GM23338 (cell line): ENCODE data around the gene SCAF4. TPM values are rescaled to one million over a fixed set of nuclear protein-coding genes. Genes with fewer than 3 reads are reported as not detected.

ENCODE experiments used
- ATAC-seq: fragments of 200-7000 bp; cut with Tn5 transposase; 3 replicates; pipeline ENCODE4 v1.9.1; 2020
- DNase-seq: peaks from one replicate; pipeline ENCODE4 v3.0.0-alpha.2; 2015; ENCODE audit warnings: low spot score
- H2AFZ ChIP-seq: fragments of 200-600 bp; sonication (generic); 2 replicates; pipeline ENCODE4 v1.8.0; 2016; ENCODE audit warnings: antibody characterized with exemption, mild to moderate bottlenecking, moderate library complexity
- H3F3A ChIP-seq: fragments of 200-600 bp; sonication (generic); replicated peaks from 2 replicates; pipeline ENCODE4 v1.8.0; 2017; ENCODE audit warnings: antibody characterized with exemption, mixed run types, low read depth
- H3K27ac ChIP-seq: fragments of 200-600 bp; sonication (generic); 2 replicates; pipeline ENCODE4 v1.6.1; 2016; ENCODE audit warnings: low read depth
- H3K27me3 ChIP-seq: fragments of 200-600 bp; sonication (generic); 2 replicates; pipeline ENCODE4 v1.8.0; 2016; ENCODE audit warnings: mild to moderate bottlenecking, mixed run types, moderate library complexity; ENCODE audit not compliant: insufficient read depth
- H3K36me3 ChIP-seq: fragments of 200-600 bp; sonication (generic); 2 replicates; pipeline ENCODE4 v1.8.0; 2016; ENCODE audit warnings: mild to moderate bottlenecking; ENCODE audit not compliant: insufficient read depth
- H3K4me1 ChIP-seq: fragments of 200-600 bp; sonication (generic); 2 replicates; pipeline ENCODE4 v1.8.0; 2016; ENCODE audit warnings: mild to moderate bottlenecking, moderate library complexity; ENCODE audit not compliant: insufficient read depth
- H3K4me2 ChIP-seq: fragments of 200-600 bp; sonication (generic); 2 replicates; pipeline ENCODE4 v1.7.1; 2017; ENCODE audit warnings: mixed run types
- H3K4me3 ChIP-seq: fragments of 200-600 bp; sonication (generic); 2 replicates; pipeline ENCODE4 v1.6.1; 2016; ENCODE audit warnings: mixed run types
- H3K79me2 ChIP-seq: fragments of 200-600 bp; sonication (generic); replicated peaks from 2 replicates; pipeline ENCODE4 v1.8.0; 2017; ENCODE audit warnings: mild to moderate bottlenecking; ENCODE audit not compliant: insufficient read depth
- H3K9me2 ChIP-seq: fragments of 200-600 bp; sonication (generic); 2 replicates; pipeline ENCODE4 v1.8.0; 2017; ENCODE audit not compliant: insufficient read depth
- H4K20me1 ChIP-seq: fragments of 200-600 bp; sonication (generic); replicated peaks from 2 replicates; pipeline ENCODE4 v1.8.0; 2017; ENCODE audit warnings: mild to moderate bottlenecking; ENCODE audit not compliant: insufficient read depth
- H3K27ac Mint-ChIP-seq: 2 replicates; pipeline ENCODE4 v1.8.0; 2020; ENCODE audit warnings: inconsistent platforms, mild to moderate bottlenecking, moderate library complexity, mixed read lengths
- H3K27me3 Mint-ChIP-seq: 3 replicates; pipeline ENCODE4 v1.8.0; 2022; ENCODE audit warnings: low read depth, mild to moderate bottlenecking, moderate library complexity, mixed read lengths, inconsistent platforms; ENCODE audit not compliant: insufficient read depth, poor library complexity
- H3K36me3 Mint-ChIP-seq: 3 replicates; pipeline ENCODE4 v1.8.0; 2021; ENCODE audit warnings: low read depth, mild to moderate bottlenecking, inconsistent platforms, moderate library complexity, mixed read lengths
- H3K4me1 Mint-ChIP-seq: 3 replicates; pipeline ENCODE4 v1.8.0; 2020; ENCODE audit warnings: mild to moderate bottlenecking, inconsistent platforms, mixed read lengths
- H3K4me3 Mint-ChIP-seq: 3 replicates; pipeline ENCODE4 v1.8.0; 2021; ENCODE audit warnings: moderate library complexity, mild to moderate bottlenecking, inconsistent platforms, mixed read lengths
- H3K9me3 Mint-ChIP-seq: 3 replicates; pipeline ENCODE4 v1.8.0; 2020; ENCODE audit warnings: moderate library complexity, mild to moderate bottlenecking, inconsistent platforms, mixed read lengths
- CREB1 ChIP-seq: fragments of 250-450 bp; sonication (Bioruptor Pico); IDR thresholded peaks from 2 replicates; pipeline ENCODE4 v1.5.0; 2020; ENCODE audit warnings: low read depth, mild to moderate bottlenecking, moderate library complexity
- CTCF ChIP-seq, 2 experiments: fragments of 200-600 bp in 1 of 2; sonication (generic) in 1 of 2; conservative IDR thresholded peaks; 2 replicates each; pipeline versions ENCODE4 v1.5.1 to v1.6.1; 2016 to 2017; ENCODE audit warnings: antibody characterized with exemption in 2 of 2, low read depth in 2 of 2, mild to moderate bottlenecking in 2 of 2, moderate library complexity in 1 of 2
- ETS1 ChIP-seq: IDR thresholded peaks from 2 replicates; pipeline ENCODE4 v1.6.1; 2016; ENCODE audit warnings: antibody characterized with exemption
- EZH2 ChIP-seq: fragments of 200-600 bp; sonication (generic); IDR thresholded peaks from one replicate; pipeline ENCODE4 v1.8.0; 2017; ENCODE audit warnings: antibody characterized with exemption, mild to moderate bottlenecking, low read depth; ENCODE audit not compliant: unreplicated experiment
- EZH2phosphoT487 ChIP-seq: fragments of 200-600 bp; sonication (generic); IDR thresholded peaks from one replicate; pipeline ENCODE4 v1.8.1; 2018; ENCODE audit warnings: antibody characterized with exemption; ENCODE audit not compliant: unreplicated experiment
- JUNB ChIP-seq: IDR thresholded peaks from one replicate; pipeline ENCODE4 v1.6.1; 2016; ENCODE audit warnings: antibody characterized with exemption; ENCODE audit not compliant: unreplicated experiment
- NANOG ChIP-seq: IDR thresholded peaks from 2 replicates; pipeline ENCODE4 v1.6.1; 2016; ENCODE audit warnings: antibody characterized with exemption, borderline replicate concordance
- POLR2AphosphoS5 ChIP-seq: IDR thresholded peaks from 2 replicates; pipeline ENCODE4 v1.6.1; 2016; ENCODE audit warnings: antibody characterized with exemption, low read depth
- REST ChIP-seq: IDR thresholded peaks from one replicate; pipeline ENCODE4 v1.6.1; 2018; ENCODE audit warnings: antibody characterized with exemption; ENCODE audit not compliant: unreplicated experiment
- STAT1 ChIP-seq: IDR thresholded peaks from one replicate; pipeline ENCODE4 v1.6.1; 2016; ENCODE audit warnings: antibody characterized with exemption; ENCODE audit not compliant: unreplicated experiment
- ZNF114 ChIP-seq: fragments of 250-450 bp; sonication (Bioruptor Pico); IDR thresholded peaks from 2 replicates; pipeline ENCODE4 v1.5.0; 2020; ENCODE audit warnings: mild to moderate bottlenecking, moderate library complexity
- ZNF331 ChIP-seq: fragments of 250-450 bp; sonication (Bioruptor Pico); IDR thresholded peaks from 2 replicates; pipeline ENCODE4 v1.5.0; 2020; ENCODE audit warnings: low read depth, mild to moderate bottlenecking, moderate library complexity
- ZNF462 ChIP-seq: fragments of 250-450 bp; sonication (Bioruptor Pico); IDR thresholded peaks from 2 replicates; pipeline ENCODE4 v1.5.0; 2020; ENCODE audit warnings: mild to moderate bottlenecking, moderate library complexity
- polyA plus RNA-seq: library from polyadenylated mRNA; unstranded; fragments of >200 nt; fragmentation: Nextera tagmentation; extraction: Ambion mirVana; gene quantifications from 2 replicates; pipeline ENCODE4 v1.2.1, GENCODE V29; 2016
- total RNA-seq: library from RNA; depleted of rRNA; stranded (reverse); fragments of >200 nt; shearing (Covaris generic); gene quantifications from 2 replicates; pipeline ENCODE4 v1.2.3, GENCODE V29; 2014

Gene SCAF4
- total and polyA plus RNA-seq, 2 experiments from 2014 or later: 29.7 to 45.8 TPM

- Histone ChIP-seq H3K4me1 (peaks cover 28% of the 10 kb centered on the region), H3F3A (no peaks in the 10 kb centered on the region), H3K4me3 (no peak overlapping the region), H3K9me2 (no peaks in the 10 kb centered on the region), H3K79me2 (peaks cover 100% of the 10 kb centered on the region), H3K4me2 (no peak overlapping the region), H4K20me1 (peaks cover 78% of the 10 kb centered on the region), H3K27ac (no peak overlapping the region), H3K36me3 (no peaks in the 10 kb centered on the region), H2AFZ (no peak overlapping the region), H3K27me3 (no peaks in the 10 kb centered on the region)
- TF ChIP-seq STAT1 (no peak), ZNF462 (no peak), ZNF114 (CRISPR knock-in tag) (no peak), CREB1 (CRISPR knock-in tag) (no peak), CTCF (conservative IDR thresholded peaks at IDR 0.05; ENCODE audit: low read depth in 2 of 2) (no peak), REST (no peak), ZNF331 (no peak), JUNB (no peak), NANOG (no peak), EZH2phosphoT487 (no peak), EZH2 (no peak), POLR2AphosphoS5 (no peak), ETS1 (no peak)
- H3K4me1 Mint-ChIP-seq: peaks cover 38% of the 10 kb centered on the region
- no peak overlapping the region for H3K4me3 Mint-ChIP-seq
- H3K9me3 Mint-ChIP-seq: no peaks in the 10 kb centered on the region
- no peak overlapping the region for H3K27ac Mint-ChIP-seq
- DNase-seq (no peak), ATAC-seq (no peak)
- peaks cover 8% of the 10 kb centered on the region; the same call in 2 of the 3 replicates for H3K36me3 Mint-ChIP-seq
- peaks cover 2% of the 10 kb centered on the region for H3K27me3 Mint-ChIP-seq
Observed at GRCh38 chr21:31708541-31708940, 23.4 kb downstream of the SCAF4 start.
